Activated CD8-positive, alpha-beta T cell treated with anti-CD3 and anti-CD28 coated beads, Interleukin-2, amount 10 ng/mL, durations not matched to agents 7 days and 5 days (primary cell): Measurements from ENCODE around the gene UAP1. TPM values are rescaled to one million over a fixed set of nuclear protein-coding genes. Genes with fewer than 3 reads are reported as not detected.

ENCODE experiments used
- ATAC-seq: fragments of 150-1000 bp; cut with Tn5 transposase; one replicate; pipeline ENCODE4 v1.10.0; 2021; ENCODE audit warnings: moderate library complexity
- CTCF ChIA-PET: fragments of 350-600 bp; sonication (Branson Sonifier 250); formaldehyde crosslinking; loops from one replicate; lab custom pipeline; 2021; ENCODE audit warnings: antibody characterized with exemption; lab: Charles Lee
- POLR2A ChIA-PET: fragments of 350-600 bp; sonication (Branson Sonifier 250); formaldehyde crosslinking; loops from one replicate; lab custom pipeline; 2021; ENCODE audit warnings: antibody characterized with exemption; lab: Charles Lee
- DNase-seq: peaks from one replicate; pipeline ENCODE4 v3.0.0-alpha.2; 2020
- H3K27ac Mint-ChIP-seq: one replicate; pipeline ENCODE4 v1.8.0; 2021; ENCODE audit warnings: mild to moderate bottlenecking, mixed read lengths
- H3K27me3 Mint-ChIP-seq: one replicate; pipeline ENCODE4 v1.8.0; 2021; ENCODE audit warnings: low read depth, mixed read lengths
- H3K36me3 Mint-ChIP-seq: one replicate; pipeline ENCODE4 v1.8.0; 2021; ENCODE audit warnings: low read depth, mixed read lengths
- H3K4me1 Mint-ChIP-seq: one replicate; pipeline ENCODE4 v1.8.0; 2021; ENCODE audit warnings: low read depth, mixed read lengths
- H3K4me3 Mint-ChIP-seq: one replicate; pipeline ENCODE4 v1.8.0; 2021; ENCODE audit warnings: mild to moderate bottlenecking, mixed read lengths
- H3K9me3 Mint-ChIP-seq: one replicate; pipeline ENCODE4 v1.8.0; 2022; ENCODE audit warnings: mixed read lengths; ENCODE audit not compliant: insufficient read depth
- total RNA-seq, 2 experiments: library from RNA; stranded (reverse); gene quantifications; one replicate each; pipeline ENCODE4 v1.2.3, GENCODE V29; 2021

UAP1 gene
- total RNA-seq, 2 experiments from 2014 or later, result 15.5 to 15.7 TPM

GRCh38 chr1:162550925-162551324, 10.6 kb upstream of the UAP1 start:
- POLR2A ChIA-PET, result no interaction called here
- H3K36me3 Mint-ChIP-seq, result no peaks in the 10 kb centered on the region
- no peaks in the 10 kb centered on the region for H3K9me3 Mint-ChIP-seq
- DNase-seq (no peak), ATAC-seq (no peak)
- no peaks in the 10 kb centered on the region for H3K27me3 Mint-ChIP-seq
- no peak overlapping the region for H3K27ac Mint-ChIP-seq
- H3K4me3 Mint-ChIP-seq, result no peak overlapping the region
- H3K4me1 Mint-ChIP-seq, result no peaks in the 10 kb centered on the region
- CTCF ChIA-PET, result no interaction called here

DNA sequence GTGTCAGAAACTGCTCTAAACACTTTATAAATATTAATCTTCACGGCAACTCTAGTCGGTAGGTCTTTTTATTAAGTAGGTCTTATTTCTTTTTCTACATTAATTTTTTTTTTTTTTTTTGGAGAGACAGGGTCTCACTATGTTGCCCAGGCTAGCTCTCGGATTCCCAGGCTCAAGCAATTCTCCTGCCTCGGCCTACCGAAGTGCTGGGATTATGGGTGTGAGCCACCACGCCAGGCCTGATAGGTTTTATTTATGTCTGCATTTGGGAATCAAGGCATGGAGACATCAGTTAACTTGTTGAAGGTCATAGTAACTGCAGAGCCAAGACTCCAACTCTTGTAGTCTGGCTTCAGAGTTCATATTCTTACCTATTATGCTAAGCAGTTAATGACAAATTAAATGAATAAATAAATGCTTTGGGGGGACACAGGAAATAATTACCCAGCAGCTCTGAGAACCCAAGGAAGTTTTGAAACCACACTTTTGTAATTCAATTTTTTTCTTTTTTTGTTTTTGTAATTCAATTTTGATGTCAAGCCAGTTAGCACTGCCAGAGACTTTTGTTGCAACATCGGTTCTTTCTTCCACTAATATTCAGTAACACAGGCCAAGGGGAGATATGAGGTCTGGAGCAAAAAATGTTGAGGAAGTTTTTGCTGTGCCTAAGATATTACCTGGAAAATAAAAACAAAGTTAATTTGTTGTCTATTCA, 9.4 kb upstream of the UAP1 start:
- ATAC-seq (no peak), DNase-seq (no peak)
- H3K4me1 Mint-ChIP-seq, result no peaks in the 10 kb centered on the region
- no peak overlapping the region for H3K4me3 Mint-ChIP-seq
- H3K27me3 Mint-ChIP-seq, result no peaks in the 10 kb centered on the region
- POLR2A ChIA-PET, result no interaction called here
- no peaks in the 10 kb centered on the region for H3K36me3 Mint-ChIP-seq
- H3K27ac Mint-ChIP-seq, result no peak overlapping the region
- H3K9me3 Mint-ChIP-seq, result no peaks in the 10 kb centered on the region
- CTCF ChIA-PET, result no interaction called here

GRCh38 chr1:162552684-162553252, 8.8 kb upstream of the UAP1 start:
- Mint-ChIP-seq H3K4me1 (no peaks in the 10 kb centered on the region), H3K27me3 (no peaks in the 10 kb centered on the region), H3K36me3 (no peaks in the 10 kb centered on the region), H3K4me3 (no peak overlapping the region), H3K27ac (no peak overlapping the region), H3K9me3 (no peaks in the 10 kb centered on the region)
- ChIA-PET CTCF (no interaction called here), POLR2A (no interaction called here)
- DNase-seq, result no peak
- no peak for ATAC-seq

- Mint-ChIP-seq H3K4me1 (no peaks in the 10 kb centered on the region), H3K4me3 (no peak overlapping the region), H3K9me3 (no peaks in the 10 kb centered on the region), H3K36me3 (no peaks in the 10 kb centered on the region), H3K27me3 (no peaks in the 10 kb centered on the region), H3K27ac (no peak overlapping the region)
- ChIA-PET CTCF (no interaction called here), POLR2A (no interaction called here)
- no peak for DNase-seq
- ATAC-seq, result no peak
Observed at GRCh38 chr1:162554258-162554657, 7.3 kb upstream of the UAP1 start.

DNA sequence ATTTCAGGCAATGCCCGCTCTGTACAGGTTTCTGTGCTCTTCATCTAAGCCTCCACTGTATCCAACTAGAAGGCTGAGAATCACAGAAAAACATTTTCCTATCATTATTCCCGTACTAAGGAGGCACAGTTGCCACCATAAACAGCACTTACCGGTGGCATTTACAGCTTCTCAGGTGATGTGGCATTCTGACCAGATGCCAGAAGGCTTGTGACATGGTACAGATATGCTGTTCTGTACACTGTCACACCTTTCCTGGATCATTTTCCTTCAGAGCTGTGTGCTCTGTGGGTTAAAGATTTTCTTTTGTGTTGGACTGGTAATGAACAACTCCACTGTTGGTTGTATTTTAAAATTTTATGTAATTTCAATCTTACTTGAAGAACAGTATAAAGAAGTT, 4.0 kb upstream of the UAP1 start:
- H3K9me3 Mint-ChIP-seq, result peaks cover 7% of the 10 kb centered on the region
- H3K36me3 Mint-ChIP-seq, result no peaks in the 10 kb centered on the region
- ChIA-PET CTCF (interaction anchor here (1.0 kb wide), 1 partner anchor 765 kb away, joined by 3 read pairs; no protein-coding TSS in a partner anchor), POLR2A (no interaction called here)
- ATAC-seq, result no peak
- H3K4me1 Mint-ChIP-seq, result peaks cover 19% of the 10 kb centered on the region
- no peak overlapping the region for H3K27ac Mint-ChIP-seq
- H3K27me3 Mint-ChIP-seq, result no peaks in the 10 kb centered on the region
- no peak for DNase-seq
- no peak overlapping the region for H3K4me3 Mint-ChIP-seq

GRCh38 chr1:162560303-162561036, 1.1 kb upstream of the UAP1 start:
- no peak for DNase-seq
- Mint-ChIP-seq H3K4me3 (peak overlapping the region; percentile 92), H3K4me1 (peaks cover 29% of the 10 kb centered on the region), H3K9me3 (peaks cover 7% of the 10 kb centered on the region), H3K36me3 (no peaks in the 10 kb centered on the region), H3K27me3 (no peaks in the 10 kb centered on the region), H3K27ac (peak overlapping the region; percentile 96)
- POLR2A ChIA-PET, result interaction anchor here (1.6 kb wide), 1 partner anchor 62 kb away, joined by 4 read pairs; no protein-coding TSS in a partner anchor
- CTCF ChIA-PET, result no interaction called here
- no peak for ATAC-seq

- peak overlapping the region; percentile 96 for H3K27ac Mint-ChIP-seq
- no peaks in the 10 kb centered on the region for H3K27me3 Mint-ChIP-seq
- peak; percentile 97 for DNase-seq
- ChIA-PET POLR2A (interaction anchor here (0.6 to 1.6 kb wide), 2 partner anchors 62 to 761 kb away, joined by 3 to 4 read pairs; no protein-coding TSS in a partner anchor), CTCF (interaction anchor here (1.0 kb wide), 1 partner anchor 52 kb away, joined by 5 read pairs; no protein-coding TSS in a partner anchor)
- H3K36me3 Mint-ChIP-seq, result no peaks in the 10 kb centered on the region
- H3K9me3 Mint-ChIP-seq, result peaks cover 7% of the 10 kb centered on the region
- peaks cover 31% of the 10 kb centered on the region for H3K4me1 Mint-ChIP-seq
- H3K4me3 Mint-ChIP-seq, result peak overlapping the region; percentile 92
- ATAC-seq, result peak; percentile 95
Observed at GRCh38 chr1:162561037-162561615, 396 bp upstream of the UAP1 start.

DNA sequence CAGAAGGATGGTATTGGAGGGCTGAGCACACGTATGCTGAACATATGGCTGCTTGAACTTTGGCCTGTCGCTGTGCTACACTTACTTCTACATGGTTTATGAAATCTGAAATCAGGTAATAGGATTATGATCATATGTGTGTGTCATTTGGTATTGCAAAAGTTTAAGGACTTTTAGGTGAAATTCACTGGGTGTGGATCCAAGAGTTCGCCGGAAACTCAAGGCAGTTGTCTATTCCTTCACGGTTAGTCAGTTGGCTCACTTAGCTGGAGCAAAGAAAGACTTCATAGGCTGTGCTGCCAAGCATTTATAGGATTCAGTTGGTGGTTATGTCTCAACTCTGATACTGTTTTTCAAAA, 927 bp downstream of the UAP1 start:
- Mint-ChIP-seq H3K9me3 (peaks cover 7% of the 10 kb centered on the region), H3K4me1 (peaks cover 31% of the 10 kb centered on the region), H3K27ac (peak overlapping the region; percentile 87), H3K4me3 (peak overlapping the region; percentile 92), H3K36me3 (peaks cover 3% of the 10 kb centered on the region), H3K27me3 (no peaks in the 10 kb centered on the region)
- ATAC-seq, result no peak
- DNase-seq, result no peak
- CTCF ChIA-PET, result no interaction called here
- POLR2A ChIA-PET, result no interaction called here

GRCh38 chr1:162564762-162565218, 3.3 kb downstream of the UAP1 start:
- H3K27me3 Mint-ChIP-seq, result no peaks in the 10 kb centered on the region
- ChIA-PET CTCF (no interaction called here), POLR2A (no interaction called here)
- H3K4me1 Mint-ChIP-seq, result peaks cover 31% of the 10 kb centered on the region
- DNase-seq (no peak), ATAC-seq (no peak)
- peaks cover 13% of the 10 kb centered on the region for H3K36me3 Mint-ChIP-seq
- no peak overlapping the region for H3K27ac Mint-ChIP-seq
- no peak overlapping the region for H3K4me3 Mint-ChIP-seq
- peaks cover 7% of the 10 kb centered on the region for H3K9me3 Mint-ChIP-seq

- POLR2A ChIA-PET, result no interaction called here
- H3K27ac Mint-ChIP-seq, result no peak overlapping the region
- H3K27me3 Mint-ChIP-seq, result no peaks in the 10 kb centered on the region
- ATAC-seq, result no peak
- peaks cover 16% of the 10 kb centered on the region for H3K36me3 Mint-ChIP-seq
- no peak overlapping the region for H3K4me3 Mint-ChIP-seq
- H3K4me1 Mint-ChIP-seq, result peaks cover 26% of the 10 kb centered on the region
- peaks cover under 1% of the 10 kb centered on the region for H3K9me3 Mint-ChIP-seq
- DNase-seq, result no peak
- CTCF ChIA-PET, result interaction anchor here (2.0 kb wide), 1 partner anchor 9 kb away, joined by 6 read pairs; no protein-coding TSS in a partner anchor
Observed at GRCh38 chr1:162565460-162565859, 3.9 kb downstream of the UAP1 start.

GRCh38 chr1:162566870-162567269, 5.3 kb downstream of the UAP1 start:
- peaks cover 16% of the 10 kb centered on the region for H3K36me3 Mint-ChIP-seq
- H3K4me1 Mint-ChIP-seq, result peaks cover 19% of the 10 kb centered on the region
- ChIA-PET POLR2A (no interaction called here), CTCF (interaction anchor here (1.0 to 2.0 kb wide), 3 partner anchors 8 to 28 kb away, joined by 3 to 6 read pairs (median 5); no protein-coding TSS in a partner anchor)
- no peak overlapping the region for H3K27ac Mint-ChIP-seq
- no peak overlapping the region for H3K4me3 Mint-ChIP-seq
- no peaks in the 10 kb centered on the region for H3K9me3 Mint-ChIP-seq
- H3K27me3 Mint-ChIP-seq, result no peaks in the 10 kb centered on the region
- DNase-seq (no peak), ATAC-seq (no peak)
